B cell (primary cell): ENCODE measurements around the gene NMT2. TPM values are rescaled to one million over a fixed set of nuclear protein-coding genes. Genes with fewer than 3 reads are reported as not detected.

Source experiments
- ATAC-seq: fragments of 200-7000 bp; cut with Tn5 transposase; one replicate; pipeline ENCODE4 v1.10.0; 2021; ENCODE audit warnings: low read depth, mild to moderate bottlenecking, moderate number of reproducible peaks, moderate library complexity
- CTCF ChIA-PET: fragments of 350-600 bp; sonication (Branson Sonifier 250); formaldehyde crosslinking; loops from one replicate; lab custom pipeline; 2021; ENCODE audit warnings: antibody characterized with exemption, inconsistent platforms; lab: Charles Lee
- POLR2A ChIA-PET: fragments of 350-600 bp; sonication (Branson Sonifier 250); formaldehyde crosslinking; loops from one replicate; lab custom pipeline; 2021; ENCODE audit warnings: antibody characterized with exemption; lab: Charles Lee
- DNase-seq: peaks from one replicate; pipeline ENCODE4 v3.0.0; 2013
- H2AFZ ChIP-seq: 2 replicates; pipeline ENCODE4 v1.6.1; 2012; ENCODE audit warnings: mild to moderate bottlenecking, low read depth, low read length; ENCODE audit not compliant: insufficient read depth, poor library complexity, severe bottlenecking
- H3K27ac ChIP-seq, 2 donors: 1 replicate in 1 of 2; 2 replicates in 1 of 2; pipeline ENCODE4 v1.5.1; 2012 to 2013; ENCODE audit warnings: low read length in 2 of 2, mild to moderate bottlenecking in 2 of 2, moderate library complexity in 1 of 2
- H3K27me3 ChIP-seq, 4 experiments: fragments of 200-600 bp in 1 of 4; sonication (generic) in 1 of 4; replicated peaks in 1 of 4; 1 replicate in 2 of 4; 2 replicates in 2 of 4; pipeline versions ENCODE4 v1.6.1 to v1.7.0; 2013 to 2016; ENCODE audit warnings: low read length in 3 of 4, mild to moderate bottlenecking in 2 of 4, mixed read lengths in 1 of 4, moderate library complexity in 1 of 4; ENCODE audit not compliant: insufficient read depth in 4 of 4, control insufficient read depth in 3 of 4; ENCODE audit errors: control extremely low read depth in 1 of 4
- H3K36me3 ChIP-seq, 2 experiments: replicated peaks in 1 of 2; 1 replicate in 1 of 2; 2 replicates in 1 of 2; pipeline versions ENCODE4 v1.6.1 to v1.7.1; 2013; ENCODE audit warnings: low read length in 1 of 2; ENCODE audit not compliant: insufficient read depth in 2 of 2, control insufficient read depth in 1 of 2; ENCODE audit errors: control extremely low read depth in 1 of 2, extremely low read depth in 1 of 2
- H3K4me1 ChIP-seq, 2 donors: fragments of 200-600 bp in 1 of 2; sonication (generic) in 1 of 2; 1 replicate in 1 of 2; 2 replicates in 1 of 2; pipeline versions ENCODE4 v1.5.1 to v1.6.1; 2013 to 2017; ENCODE audit warnings: low read length in 2 of 2; ENCODE audit not compliant: control insufficient read depth in 2 of 2, insufficient read depth in 2 of 2
- H3K4me2 ChIP-seq: replicated peaks from 2 replicates; pipeline ENCODE3; 2012; ENCODE audit warnings: mild to moderate bottlenecking, low read depth, low read length; ENCODE audit not compliant: poor library complexity, severe bottlenecking
- H3K4me3 ChIP-seq, 5 experiments: fragments of 200-600 bp in 1 of 5; sonication (generic) in 1 of 5; 1 replicate in 3 of 5; 2 replicates in 2 of 5; pipeline versions ENCODE4 v1.5.1 to v1.7.0; 2011 to 2016; ENCODE audit warnings: low read length in 4 of 5, mild to moderate bottlenecking in 4 of 5, low read depth in 2 of 5, control low read depth in 1 of 5, moderate library complexity in 1 of 5; ENCODE audit not compliant: insufficient read depth in 1 of 5; ENCODE audit errors: control extremely low read depth in 1 of 5, extremely low read depth in 1 of 5
- H3K79me2 ChIP-seq: fragments of 200-600 bp; sonication (generic); one replicate; pipeline ENCODE4 v1.6.0; 2016; ENCODE audit warnings: low read length; ENCODE audit not compliant: control insufficient read depth, insufficient read depth
- H3K9ac ChIP-seq: fragments of 200-600 bp; sonication (generic); 2 replicates; pipeline ENCODE4 v1.6.1; 2017; ENCODE audit warnings: mild to moderate bottlenecking, low read length, moderate library complexity
- H3K9me3 ChIP-seq, 3 donors: one replicate each; pipeline versions ENCODE4 v1.6.1 to v1.7.1; 2013; ENCODE audit warnings: low read length in 2 of 3; ENCODE audit not compliant: control insufficient read depth in 2 of 3, insufficient read depth in 1 of 3; ENCODE audit errors: control extremely low read depth in 1 of 3
- H4K20me1 ChIP-seq: 2 replicates; pipeline ENCODE4 v1.6.0; 2012; ENCODE audit warnings: mild to moderate bottlenecking, low read length; ENCODE audit not compliant: insufficient read depth, control insufficient read depth, poor library complexity, severe bottlenecking
- H3K27ac Mint-ChIP-seq: one replicate; pipeline ENCODE4 v1.8.0; 2021; ENCODE audit warnings: mixed read lengths
- H3K27me3 Mint-ChIP-seq: one replicate; pipeline ENCODE4 v1.8.0; 2021; ENCODE audit warnings: mixed read lengths
- H3K4me1 Mint-ChIP-seq: one replicate; pipeline ENCODE4 v1.8.0; 2021; ENCODE audit warnings: mixed read lengths
- H3K4me3 Mint-ChIP-seq: one replicate; pipeline ENCODE4 v1.8.0; 2021; ENCODE audit warnings: mixed read lengths
- H3K9me3 Mint-ChIP-seq: one replicate; pipeline ENCODE4 v1.8.0; 2022; ENCODE audit warnings: mixed read lengths; ENCODE audit not compliant: insufficient read depth
- CTCF ChIP-seq: fragments of 200-600 bp; IDR thresholded peaks from one replicate; pipeline ENCODE4 v1.8.0; 2022; ENCODE audit warnings: antibody characterized with exemption, mild to moderate bottlenecking
- EZH2 ChIP-seq: IDR thresholded peaks from 2 replicates; pipeline ENCODE4 v1.6.1; 2012; ENCODE audit warnings: borderline replicate concordance, low read depth, mild to moderate bottlenecking, moderate library complexity, low read length; ENCODE audit not compliant: insufficient read depth, poor library complexity, severe bottlenecking
- WGBS: methylation state at CpG from one replicate; pipeline ENCODE4 v1.1.5; 2013; ENCODE audit warnings: missing lambda C conversion rate; ENCODE audit not compliant: insufficient coverage; 5-methylcytosine and 5-hydroxymethylcytosine counted together
- intact Hi-C: fragments of 100-400 bp; cut with micrococcal nuclease; formaldehyde crosslinking; loops from one replicate; pipeline ENCODE4 v1.10.0; 2022
- polyA plus RNA-seq: library from polyadenylated mRNA; depleted of rRNA; stranded (reverse); fragments of >200 nt; gene quantifications from 2 replicates; pipeline ENCODE4 v1.2.3, GENCODE V29; 2012
- total RNA-seq, 2 donors: library from RNA; stranded (reverse); fragments of 120-200 nt in 1 of 2; gene quantifications; 1 replicate in 1 of 2; 2 replicates in 1 of 2; pipeline versions ENCODE4 v1.2.3 to v1.2.4, GENCODE V29; 2013 to 2022

Gene NMT2
- total and polyA plus RNA-seq, 2 donors (not counting 1 experiment from before 2014, with no cell fraction given), result 2.8 to 73.3 TPM

DNA sequence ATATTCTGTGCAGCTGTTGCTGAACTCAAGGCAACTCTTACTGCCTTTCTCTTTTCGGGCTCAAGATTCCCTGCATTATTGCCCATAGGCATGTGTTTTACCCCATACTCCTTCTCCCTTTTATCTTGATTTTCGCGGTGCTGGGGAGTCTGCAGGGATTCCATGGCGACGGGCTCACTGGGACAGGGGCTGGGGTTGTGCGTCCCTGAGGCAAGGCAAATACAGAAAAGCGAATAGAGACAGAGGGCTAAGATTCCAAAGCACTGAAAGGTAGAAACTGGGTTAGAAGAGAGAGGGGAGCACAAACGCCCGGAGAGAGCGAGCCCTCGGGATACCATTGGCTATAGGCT is 71.9 kb downstream of the NMT2 start:
- Histone ChIP-seq H4K20me1 (peaks cover 33% of the 10 kb centered on the region), H3K9ac (peak overlapping the region; percentile 92), H3K9me3 (no peaks in the 10 kb centered on the region), H3K4me2 (peak overlapping the region; percentile 93), H3K4me1 (peaks cover 23 to 27% of the 10 kb centered on the region in 2 donors), H3K79me2 (peaks cover 37% of the 10 kb centered on the region), H3K27me3 (no peaks in the 10 kb centered on the region), H3K4me3 (peak overlapping the region; percentile 41 to 89 (median 85)), H3K27ac (peak overlapping the region; percentile 92 to 96), H2AFZ (peak overlapping the region; percentile 81), H3K36me3 (peaks cover 1 to 14% of the 10 kb centered on the region in 2 experiments)
- H3K27me3 Mint-ChIP-seq, result no peaks in the 10 kb centered on the region
- DNase-seq (no peak), ATAC-seq (peak; percentile 13)
- WGBS, result under 1% methylated on average over 11 of the region's 11 CpGs
- ChIA-PET CTCF (interaction anchor here (1.2 kb wide), 1 partner anchor 70 kb away, joined by 3 read pairs; no protein-coding TSS in a partner anchor), POLR2A (no interaction called here)
- H3K27ac Mint-ChIP-seq, result peak overlapping the region; percentile 94
- H3K4me1 Mint-ChIP-seq, result peaks cover 26% of the 10 kb centered on the region
- no peaks in the 10 kb centered on the region for H3K9me3 Mint-ChIP-seq
- no peak for TF ChIP-seq EZH2
- no peak for TF ChIP-seq CTCF
- H3K4me3 Mint-ChIP-seq, result peak overlapping the region; percentile 93
- intact Hi-C loops, result loop anchor here (1.0 to 2.0 kb wide), 6 partner anchors 8 to 258 kb away; partner anchors contain the start of genes ACBD7, CDNF, HSPA14 and MEIG1

DNA sequence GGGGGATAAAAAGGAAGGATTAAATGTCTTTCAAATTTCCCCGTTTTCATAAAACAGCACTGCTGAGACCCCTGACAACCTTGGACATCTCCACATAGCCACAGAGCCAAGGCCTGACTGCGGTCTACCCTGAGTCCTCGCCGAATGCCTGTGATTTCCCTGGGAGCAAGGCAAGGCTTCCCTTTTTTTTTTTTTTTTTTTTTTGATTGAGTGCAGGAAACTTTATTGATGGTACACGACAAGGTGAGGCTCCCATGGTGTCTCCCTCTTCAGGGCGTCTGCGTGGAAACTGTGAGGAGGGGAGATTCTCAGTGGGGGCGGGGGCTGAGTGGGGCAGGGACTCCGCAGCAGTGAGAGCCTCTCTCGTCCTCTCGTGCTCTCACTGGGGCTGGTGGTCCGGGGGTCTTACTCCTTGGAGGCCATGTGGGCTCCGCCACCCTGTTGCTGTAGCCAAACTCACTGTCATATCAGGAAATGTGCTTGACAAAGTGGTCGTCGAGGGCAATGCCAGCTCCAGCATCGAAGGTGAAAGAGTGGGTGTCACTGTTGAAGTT is 75.6 kb downstream of the NMT2 start:
- Mint-ChIP-seq H3K4me1 (peaks cover 13% of the 10 kb centered on the region), H3K4me3 (no peak overlapping the region), H3K27me3 (no peaks in the 10 kb centered on the region), H3K27ac (no peak overlapping the region), H3K9me3 (no peaks in the 10 kb centered on the region)
- Histone ChIP-seq H3K27ac (no peak overlapping the region), H3K36me3 (no peaks in the 10 kb centered on the region), H3K9me3 (no peaks in the 10 kb centered on the region), H3K4me1 (peaks cover 6 to 18% of the 10 kb centered on the region in 2 donors), H3K27me3 (no peaks in the 10 kb centered on the region), H3K4me2 (no peak overlapping the region), H3K9ac (no peak overlapping the region), H3K79me2 (peaks cover under 1% of the 10 kb centered on the region), H4K20me1 (no peaks in the 10 kb centered on the region), H2AFZ (no peak overlapping the region), H3K4me3 (no peak overlapping the region)
- TF ChIP-seq CTCF (no peak), EZH2 (no peak)
- ChIA-PET POLR2A (no interaction called here), CTCF (no interaction called here)
- intact Hi-C loops, result no loop called here
- 91% methylated on average over 11 of the region's 16 CpGs for WGBS
- no peak for DNase-seq
- no peak for ATAC-seq
